ENCODE measurements around the gene MOK.

The MOK gene

GRCh38 chr14:102205560-102205959, 99.4 kb downstream of the MOK start:
- no peak for DNase-seq (ENCODE audit: low read depth)

- DNase-seq (ENCODE audit: low read depth), result no peak
Observed at GRCh38 chr14:102203382-102203781, 101.6 kb downstream of the MOK start.

- no peak for DNase-seq (ENCODE audit: low read depth)
Observed at GRCh38 chr14:102202944-102203343, 102.0 kb downstream of the MOK start.

- DNase-seq (ENCODE audit: low read depth), result no peak
Observed at GRCh38 chr14:102201776-102202175, 103.2 kb downstream of the MOK start.

GRCh38 chr14:102201353-102201738, 103.6 kb downstream of the MOK start:
- no peak for DNase-seq (ENCODE audit: low read depth)

- DNase-seq (ENCODE audit: low read depth), result no peak
Observed at GRCh38 chr14:102200690-102201352, 104.1 kb downstream of the MOK start.

- no peak for DNase-seq (ENCODE audit: low read depth)
Observed at GRCh38 chr14:102197317-102197853, 107.6 kb downstream of the MOK start.

- DNase-seq (ENCODE audit: low read depth), result no peak
Observed at GRCh38 chr14:102196902-102197230, 108.1 kb downstream of the MOK start.

GRCh38 chr14:102196039-102196901, 108.7 kb downstream of the MOK start:
- DNase-seq (ENCODE audit: low read depth), result no peak

- no peak for DNase-seq (ENCODE audit: low read depth)
Observed at GRCh38 chr14:102195446-102195845, 109.5 kb downstream of the MOK start.

GRCh38 chr14:102194856-102195255, 110.1 kb downstream of the MOK start:
- no peak for DNase-seq (ENCODE audit: low read depth)

- DNase-seq (ENCODE audit: low read depth), result no peak
Observed at GRCh38 chr14:102192840-102193502, 112.0 kb downstream of the MOK start.

- DNase-seq (ENCODE audit: low read depth), result no peak
Observed at GRCh38 chr14:102189874-102190273, 115.1 kb downstream of the MOK start.

- no peak for DNase-seq (ENCODE audit: low read depth)
Observed at GRCh38 chr14:102188187-102188586, 116.8 kb downstream of the MOK start.

- no peak for DNase-seq (ENCODE audit: low read depth)
Observed at GRCh38 chr14:102187568-102188001, 117.4 kb downstream of the MOK start.

GRCh38 chr14:102187044-102187443, 117.9 kb downstream of the MOK start:
- DNase-seq (ENCODE audit: low read depth), result peak; percentile 88

GRCh38 chr14:102185360-102185759, 119.6 kb downstream of the MOK start:
- DNase-seq (ENCODE audit: low read depth), result no peak

GRCh38 chr14:102184316-102185035, 120.5 kb downstream of the MOK start:
- DNase-seq (ENCODE audit: low read depth), result no peak

- no peak for DNase-seq (ENCODE audit: low read depth)
Observed at GRCh38 chr14:102183886-102184285, 121.1 kb downstream of the MOK start.

- peak; percentile 47 for DNase-seq (ENCODE audit: low read depth)
Observed at GRCh38 chr14:102182936-102183619, 121.9 kb downstream of the MOK start.

GRCh38 chr14:102182190-102182589, 122.8 kb downstream of the MOK start:
- DNase-seq (ENCODE audit: low read depth), result peak; percentile 76
